PC-3 (cell line): ENCODE data around the gene PSG7. TPM values are rescaled to one million over a fixed set of nuclear protein-coding genes. Genes with fewer than 3 reads are reported as not detected.
"Not testable (repeated sequence)": the region's sequence is repeated elsewhere in the genome, so short reads cannot be mapped to it uniquely, and the experiment has no call there.

Experiments
- ATAC-seq: fragments of 200-7000 bp; cut with Tn5 transposase; 2 replicates; pipeline ENCODE4 v1.9.1; 2020; ENCODE audit warnings: mild to moderate bottlenecking, moderate library complexity
- BruUV-seq: library from RNA; stranded (reverse); fragments of 400-500 nt; replicated peaks from 2 replicates; lab custom pipeline; 2021; lab: Mats Ljungman, UMichigan
- CTCF ChIA-PET: fragments of 300-600 bp; sonication (Branson Sonifier 250); formaldehyde crosslinking; loops from one replicate; lab custom pipeline; 2022; ENCODE audit warnings: antibody characterized with exemption; lab: Charles Lee
- POLR2A ChIA-PET: fragments of 300-600 bp; sonication (Branson Sonifier 250); formaldehyde crosslinking; loops from one replicate; lab custom pipeline; 2022; ENCODE audit warnings: antibody characterized with exemption; ENCODE audit not compliant: unreplicated experiment; lab: Charles Lee
- DNase-seq: peaks from one replicate; pipeline ENCODE4 v3.0.0-alpha.2; 2015
- H2AFZ ChIP-seq: fragments of 300-600 bp; sonication (generic); 2 replicates; pipeline ENCODE4 v1.6.0; 2016; ENCODE audit warnings: antibody characterized with exemption, low read length
- H3F3A ChIP-seq: fragments of 300-600 bp; sonication (generic); one replicate; pipeline ENCODE4 v1.6.0; 2017; ENCODE audit warnings: antibody characterized with exemption, low read length, control low read depth, mild to moderate bottlenecking; ENCODE audit not compliant: unreplicated experiment
- H3K27ac ChIP-seq: fragments of 300-600 bp; sonication (generic); 2 replicates; pipeline ENCODE4 v1.5.1; 2016; ENCODE audit warnings: mild to moderate bottlenecking, low read length
- H3K27me3 ChIP-seq: fragments of 300-600 bp; sonication (generic); 2 replicates; pipeline ENCODE4 v1.6.1; 2016; ENCODE audit warnings: low read length, mixed read lengths
- H3K36me3 ChIP-seq: fragments of 300-600 bp; sonication (generic); 2 replicates; pipeline ENCODE4 v1.6.1; 2016; ENCODE audit warnings: low read depth, mixed run types, low read length, mixed read lengths
- H3K4me1 ChIP-seq: fragments of 300-600 bp; sonication (generic); 2 replicates; pipeline ENCODE4 v1.5.1; 2016; ENCODE audit warnings: low read length; ENCODE audit not compliant: insufficient read depth
- H3K4me2 ChIP-seq: fragments of 300-600 bp; sonication (generic); 2 replicates; pipeline ENCODE4 v1.6.0; 2016; ENCODE audit warnings: low read length
- H3K4me3 ChIP-seq: fragments of 300-600 bp; sonication (generic); 2 replicates; pipeline ENCODE4 v1.5.1; 2016; ENCODE audit warnings: mild to moderate bottlenecking, low read length, mixed read lengths
- H3K79me2 ChIP-seq: fragments of 300-600 bp; sonication (generic); 2 replicates; pipeline ENCODE4 v1.6.1; 2017; ENCODE audit warnings: low read length, mixed read lengths
- H3K9ac ChIP-seq: fragments of 300-600 bp; sonication (generic); 2 replicates; pipeline ENCODE4 v1.6.0; 2016; ENCODE audit warnings: mild to moderate bottlenecking, low read length
- H3K9me2 ChIP-seq: fragments of 300-600 bp; sonication (generic); replicated peaks from 2 replicates; pipeline ENCODE4 v1.6.1; 2016; ENCODE audit warnings: mixed run types, low read length, mixed read lengths
- H3K9me3 ChIP-seq: fragments of 300-600 bp; sonication (generic); 2 replicates; pipeline ENCODE4 v1.6.1; 2016; ENCODE audit warnings: low read length, mixed read lengths
- H4K20me1 ChIP-seq: fragments of 300-600 bp; sonication (generic); 2 replicates; pipeline ENCODE4 v1.6.1; 2016; ENCODE audit warnings: low read length, mixed read lengths
- EZH2 ChIP-seq: fragments of 300-600 bp; sonication (generic); IDR thresholded peaks from one replicate; pipeline ENCODE4 v1.6.1; 2017; ENCODE audit warnings: antibody characterized with exemption, mild to moderate bottlenecking, low read length; ENCODE audit not compliant: unreplicated experiment
- EZH2phosphoT487 ChIP-seq: fragments of 300-600 bp; sonication (generic); IDR thresholded peaks from 2 replicates; pipeline ENCODE4 v1.6.1; 2018; ENCODE audit warnings: mild to moderate bottlenecking, antibody characterized with exemption, low read length, borderline replicate concordance
- intact Hi-C: fragments of 100-400 bp; cut with micrococcal nuclease; formaldehyde crosslinking; loops from 2 replicates; pipeline ENCODE4 v1.9.0; 2023
- total RNA-seq: library from RNA; depleted of rRNA; stranded (reverse); fragments of >200 nt; gene quantifications from 2 replicates; pipeline ENCODE4 v1.2.3, GENCODE V29; 2014
- TF ChIP-seq, protein P1 (sequence below): fragments of 300-600 bp; sonication (generic); conservative IDR thresholded peaks from 2 replicates; pipeline ENCODE4 v1.5.1; 2017; ENCODE audit warnings: antibody characterized with exemption, low read depth, mild to moderate bottlenecking, low read length

PSG7 gene
- total RNA-seq, 1 experiment from 2014 or later: not detected

GRCh38 chr19:42965176-42965575 is 28.2 kb upstream of the PSG7 start:
- Histone ChIP-seq H3F3A (no peaks in the 10 kb centered on the region), H3K27me3 (no peaks in the 10 kb centered on the region), H3K9me2 (no peaks in the 10 kb centered on the region), H3K4me2 (no peak overlapping the region), H4K20me1 (no peaks in the 10 kb centered on the region), H2AFZ (no peak overlapping the region), H3K36me3 (no peaks in the 10 kb centered on the region), H3K4me3 (no peak overlapping the region), H3K27ac (peak overlapping the region; percentile 26; the same call in 1 of the 2 replicates), H3K9me3 (no peaks in the 10 kb centered on the region), H3K79me2 (no peaks in the 10 kb centered on the region), H3K4me1 (no peaks in the 10 kb centered on the region; the same call in 1 of the 2 replicates), H3K9ac (no peak overlapping the region)
- no TSS peak for BruUV-seq
- ChIA-PET CTCF (no interaction called here), POLR2A (no interaction called here)
- TF ChIP-seq EZH2phosphoT487: no peak
- no peak for TF ChIP-seq EZH2
- TF ChIP-seq, protein P1, sequence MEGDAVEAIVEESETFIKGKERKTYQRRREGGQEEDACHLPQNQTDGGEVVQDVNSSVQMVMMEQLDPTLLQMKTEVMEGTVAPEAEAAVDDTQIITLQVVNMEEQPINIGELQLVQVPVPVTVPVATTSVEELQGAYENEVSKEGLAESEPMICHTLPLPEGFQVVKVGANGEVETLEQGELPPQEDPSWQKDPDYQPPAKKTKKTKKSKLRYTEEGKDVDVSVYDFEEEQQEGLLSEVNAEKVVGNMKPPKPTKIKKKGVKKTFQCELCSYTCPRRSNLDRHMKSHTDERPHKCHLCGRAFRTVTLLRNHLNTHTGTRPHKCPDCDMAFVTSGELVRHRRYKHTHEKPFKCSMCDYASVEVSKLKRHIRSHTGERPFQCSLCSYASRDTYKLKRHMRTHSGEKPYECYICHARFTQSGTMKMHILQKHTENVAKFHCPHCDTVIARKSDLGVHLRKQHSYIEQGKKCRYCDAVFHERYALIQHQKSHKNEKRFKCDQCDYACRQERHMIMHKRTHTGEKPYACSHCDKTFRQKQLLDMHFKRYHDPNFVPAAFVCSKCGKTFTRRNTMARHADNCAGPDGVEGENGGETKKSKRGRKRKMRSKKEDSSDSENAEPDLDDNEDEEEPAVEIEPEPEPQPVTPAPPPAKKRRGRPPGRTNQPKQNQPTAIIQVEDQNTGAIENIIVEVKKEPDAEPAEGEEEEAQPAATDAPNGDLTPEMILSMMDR: no peak
- intact Hi-C loops: no loop called here
- DNase-seq (peak; percentile 62), ATAC-seq (peak; percentile 82)

DNA sequence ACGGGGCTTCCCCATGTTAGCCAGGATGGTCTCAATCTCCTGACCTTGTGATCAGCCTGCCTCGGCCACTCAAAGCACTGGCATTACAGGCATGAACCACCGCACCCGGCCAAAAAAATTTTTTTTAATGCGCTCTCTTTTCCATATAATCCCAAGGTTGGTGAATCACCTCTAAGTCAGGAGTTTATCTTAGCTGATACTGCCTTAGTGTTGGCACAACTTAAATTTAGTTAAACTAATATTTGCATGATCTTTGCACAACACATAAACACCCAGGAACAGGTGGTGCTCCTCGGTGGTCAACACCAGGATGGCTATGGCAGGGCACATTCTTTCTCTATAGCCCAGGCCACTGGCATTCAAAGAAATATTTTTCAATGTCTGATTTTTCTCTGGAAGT is 24.1 kb upstream of the PSG7 start:
- no peak overlapping the region for H3K4me3 ChIP-seq
- ChIA-PET CTCF (no interaction called here), POLR2A (no interaction called here)
- H3F3A ChIP-seq: no peaks in the 10 kb centered on the region
- ATAC-seq: no peak
- no peak overlapping the region for H2AFZ ChIP-seq
- no peaks in the 10 kb centered on the region for H3K9me3 ChIP-seq
- no peaks in the 10 kb centered on the region for H3K9me2 ChIP-seq
- H3K36me3 ChIP-seq: no peaks in the 10 kb centered on the region
- H3K4me1 ChIP-seq: no peaks in the 10 kb centered on the region; the same call in 1 of the 2 replicates
- no peaks in the 10 kb centered on the region for H3K79me2 ChIP-seq
- H3K4me2 ChIP-seq: no peak overlapping the region
- H4K20me1 ChIP-seq: no peaks in the 10 kb centered on the region
- H3K9ac ChIP-seq: no peak overlapping the region
- H3K27me3 ChIP-seq: no peaks in the 10 kb centered on the region
- BruUV-seq: no TSS peak
- no peak for DNase-seq
- H3K27ac ChIP-seq: no peak overlapping the region
- intact Hi-C loops: no loop called here
- TF ChIP-seq, protein P1: no peak

DNA sequence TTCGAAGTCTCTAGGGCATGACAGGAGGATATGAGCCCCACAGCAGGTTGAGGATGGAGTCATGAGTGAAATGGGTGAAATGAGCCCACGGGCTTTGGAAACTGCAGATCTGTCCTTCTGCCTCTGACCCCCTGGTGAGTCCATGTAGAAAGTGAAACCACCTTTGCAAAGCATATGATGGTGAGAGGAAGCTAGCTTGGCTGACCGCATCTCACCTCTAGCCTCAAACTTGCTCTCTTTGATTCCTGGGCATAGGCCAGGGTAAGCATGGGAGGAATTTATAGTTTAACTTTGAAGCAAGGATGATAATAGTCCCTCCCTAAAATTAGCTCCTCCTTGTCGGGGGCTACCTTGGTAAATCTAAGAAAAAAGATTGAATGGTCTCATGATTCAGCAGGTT is 15.1 kb upstream of the PSG7 start:
- BruUV-seq, H3F3A ChIP-seq, H4K20me1 ChIP-seq, CTCF ChIA-PET, H2AFZ ChIP-seq, H3K4me3 ChIP-seq, H3K9ac ChIP-seq, ATAC-seq, H3K4me2 ChIP-seq, H3K36me3 ChIP-seq, intact Hi-C loops, H3K79me2 ChIP-seq, H3K9me2 ChIP-seq, H3K9me3 ChIP-seq, POLR2A ChIA-PET, H3K27me3 ChIP-seq, H3K27ac ChIP-seq, DNase-seq, H3K4me1 ChIP-seq: not testable (repeated sequence)

DNA sequence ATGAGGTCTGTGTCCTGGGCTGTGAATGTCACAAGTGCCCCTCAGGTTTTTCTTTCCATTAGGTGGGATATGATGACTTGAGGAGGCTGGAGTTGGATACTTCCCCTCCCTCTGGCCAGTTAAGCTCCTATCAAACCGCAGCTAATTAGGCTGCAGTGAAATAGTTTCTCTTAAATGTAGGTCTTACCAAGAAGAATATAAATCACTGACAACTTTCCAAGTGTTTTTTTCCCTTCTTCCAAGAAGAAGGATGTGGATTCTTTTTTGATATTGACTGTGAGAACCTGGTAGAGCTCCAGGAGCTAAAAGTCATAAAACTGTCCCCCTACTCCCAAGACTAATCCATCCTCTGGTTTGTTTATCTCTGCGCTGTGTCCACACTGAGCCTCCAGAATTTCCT is 14.5 kb upstream of the PSG7 start:
- H3K9ac ChIP-seq, H3F3A ChIP-seq, H3K79me2 ChIP-seq, H3K9me3 ChIP-seq, POLR2A ChIA-PET, H3K4me3 ChIP-seq, H3K27ac ChIP-seq, BruUV-seq, H3K4me2 ChIP-seq, H3K4me1 ChIP-seq, H3K9me2 ChIP-seq, ATAC-seq, DNase-seq, H3K27me3 ChIP-seq, H2AFZ ChIP-seq, intact Hi-C loops, H3K36me3 ChIP-seq, CTCF ChIA-PET, H4K20me1 ChIP-seq: not testable (repeated sequence)
